ENCODE data around the gene MRPL53.

The MRPL53 gene

GRCh38 chr2:74514368-74515270 is 42.1 kb upstream of the MRPL53 start, which contains the start of gene TLX2:
Gene TLX2, plus strand, starts transcription at chr2:74514450. Its CDS starts 357 bp downstream, at chr2:74514807.
- H3K27ac ChIP-seq (ENCODE audit: low read length), result peak within 1 kb of the TSS; percentile 14; the same call in 1 of the 2 replicates
- H3K36me3 ChIP-seq (replicated peaks; ENCODE audit: low read depth, low read length), result peaks cover 4% of the 10 kb centered on the region
- H4K20me1 ChIP-seq (ENCODE audit: insufficient read depth, low read length), result no peaks in the 10 kb centered on the region
- no peaks in the 10 kb centered on the region for H3K79me2 ChIP-seq (ENCODE audit: low read length)
- peak within 1 kb of the TSS; percentile 68; the same call in 1 of the 2 replicates for H2AFZ ChIP-seq (ENCODE audit: low read depth, low read length)
- no peaks in the 10 kb centered on the region for H3K9me3 ChIP-seq (ENCODE audit: insufficient read depth, low read length)
- TF ChIP-seq CTCF (IDR thresholded peaks at IDR 0.05; ENCODE audit: low read depth, low read length) (no peak), EZH2phosphoT487 (IDR thresholded peaks at IDR 0.05; ENCODE audit: low read depth) (no peak)
- H3K9ac ChIP-seq (ENCODE audit: low read length), result peak within 1 kb of the TSS; percentile 61
- peaks cover 6% of the 10 kb centered on the region for H3K4me1 ChIP-seq (ENCODE audit: low read length)
- peak within 1 kb of the TSS; percentile 81 for H3K4me2 ChIP-seq (ENCODE audit: low read length)
- no peaks in the 10 kb centered on the region for H3K27me3 ChIP-seq (ENCODE audit: low read depth, low read length)
- H3K4me3 ChIP-seq (ENCODE audit: low read length), result peak within 1 kb of the TSS; percentile 84

GRCh38 chr2:74513605-74514367 is 41.3 kb upstream of the MRPL53 start:
- Histone ChIP-seq H3K9ac (ENCODE audit: low read length) (peak overlapping the region; percentile 61), H3K4me1 (ENCODE audit: low read length) (peaks cover 10% of the 10 kb centered on the region), H3K4me2 (ENCODE audit: low read length) (peak overlapping the region; percentile 81), H3K36me3 (replicated peaks; ENCODE audit: low read depth, low read length) (no peaks in the 10 kb centered on the region), H2AFZ (ENCODE audit: low read depth, low read length) (peak overlapping the region; percentile 68; the same call in 1 of the 2 replicates), H3K79me2 (ENCODE audit: low read length) (no peaks in the 10 kb centered on the region), H3K9me3 (ENCODE audit: insufficient read depth, low read length) (no peaks in the 10 kb centered on the region), H3K4me3 (ENCODE audit: low read length) (peak overlapping the region; percentile 84), H4K20me1 (ENCODE audit: insufficient read depth, low read length) (no peaks in the 10 kb centered on the region), H3K27me3 (ENCODE audit: low read depth, low read length) (no peaks in the 10 kb centered on the region), H3K27ac (ENCODE audit: low read length) (peak overlapping the region; percentile 14; the same call in 1 of the 2 replicates)
- no peak for TF ChIP-seq EZH2phosphoT487 (IDR thresholded peaks at IDR 0.05; ENCODE audit: low read depth)
- no peak for TF ChIP-seq CTCF (IDR thresholded peaks at IDR 0.05; ENCODE audit: low read depth, low read length)

GRCh38 chr2:74512744-74513604 is 40.5 kb upstream of the MRPL53 start:
- H3K4me3 ChIP-seq (ENCODE audit: low read length), result peak overlapping the region; percentile 84

More at GRCh38 chr2:74512744-74513604, 40.5 kb upstream of the MRPL53 start:
- H3K9me3 ChIP-seq (ENCODE audit: insufficient read depth, low read length), result no peaks in the 10 kb centered on the region
- no peaks in the 10 kb centered on the region for H3K79me2 ChIP-seq (ENCODE audit: low read length)
- no peak overlapping the region; the same call in 1 of the 2 replicates for H3K27ac ChIP-seq (ENCODE audit: low read length)
- H3K9ac ChIP-seq (ENCODE audit: low read length), result peak overlapping the region; percentile 61
- TF ChIP-seq CTCF (IDR thresholded peaks at IDR 0.05; ENCODE audit: low read depth, low read length) (no peak), EZH2phosphoT487 (IDR thresholded peaks at IDR 0.05; ENCODE audit: low read depth) (no peak)
- H3K36me3 ChIP-seq (replicated peaks; ENCODE audit: low read depth, low read length), result no peaks in the 10 kb centered on the region
- H2AFZ ChIP-seq (ENCODE audit: low read depth, low read length), result no peak overlapping the region
- peak overlapping the region; percentile 81 for H3K4me2 ChIP-seq (ENCODE audit: low read length)
- peaks cover 16% of the 10 kb centered on the region for H3K4me1 ChIP-seq (ENCODE audit: low read length)
- no peaks in the 10 kb centered on the region for H3K27me3 ChIP-seq (ENCODE audit: low read depth, low read length)
- no peaks in the 10 kb centered on the region for H4K20me1 ChIP-seq (ENCODE audit: insufficient read depth, low read length)
